GM18499 (cell line): ENCODE data around the gene GDPD5.

Experiments used
- ATAC-seq: cut with Tn5 transposase; IDR thresholded peaks from one replicate; pipeline ENCODE4 v1.9.1; 2021; ENCODE audit warnings: moderate number of reproducible peaks; ENCODE audit not compliant: insufficient read depth, unreplicated experiment

The GDPD5 gene

DNA sequence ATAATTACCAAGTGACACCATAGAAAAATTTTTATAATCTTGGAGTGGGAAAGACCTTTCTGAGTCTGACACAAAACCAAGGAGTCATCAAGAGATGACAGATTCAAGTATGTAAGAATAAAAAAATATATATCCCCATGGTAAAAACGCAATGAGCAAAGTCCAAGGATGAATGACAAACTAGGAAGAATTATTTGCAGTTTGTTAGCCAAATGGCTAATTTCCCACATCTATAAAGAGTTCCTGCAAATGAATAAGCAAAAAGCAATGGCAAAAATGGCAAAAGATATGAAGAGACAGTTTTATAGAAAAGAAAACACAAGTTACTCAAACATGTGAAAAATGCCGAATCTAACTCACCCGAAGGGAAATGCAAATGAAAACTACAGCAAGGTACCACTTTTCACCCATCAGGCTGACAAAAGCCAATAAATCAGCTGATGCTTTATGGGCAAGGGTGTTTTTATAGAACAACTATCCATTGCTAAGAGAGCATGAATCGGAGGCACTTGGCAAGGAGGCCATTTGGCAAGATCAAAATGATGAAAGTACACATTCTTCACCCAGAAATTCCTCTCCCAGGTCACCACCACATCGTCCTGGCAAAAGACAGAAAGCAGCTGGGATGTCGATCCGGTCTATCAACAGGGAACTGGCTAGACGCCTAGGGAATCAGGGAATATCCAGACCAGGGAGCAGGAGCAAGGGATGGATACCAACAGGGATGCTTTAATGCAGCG is 71.7 kb downstream of the GDPD5 start:
- ATAC-seq: no peak

DNA sequence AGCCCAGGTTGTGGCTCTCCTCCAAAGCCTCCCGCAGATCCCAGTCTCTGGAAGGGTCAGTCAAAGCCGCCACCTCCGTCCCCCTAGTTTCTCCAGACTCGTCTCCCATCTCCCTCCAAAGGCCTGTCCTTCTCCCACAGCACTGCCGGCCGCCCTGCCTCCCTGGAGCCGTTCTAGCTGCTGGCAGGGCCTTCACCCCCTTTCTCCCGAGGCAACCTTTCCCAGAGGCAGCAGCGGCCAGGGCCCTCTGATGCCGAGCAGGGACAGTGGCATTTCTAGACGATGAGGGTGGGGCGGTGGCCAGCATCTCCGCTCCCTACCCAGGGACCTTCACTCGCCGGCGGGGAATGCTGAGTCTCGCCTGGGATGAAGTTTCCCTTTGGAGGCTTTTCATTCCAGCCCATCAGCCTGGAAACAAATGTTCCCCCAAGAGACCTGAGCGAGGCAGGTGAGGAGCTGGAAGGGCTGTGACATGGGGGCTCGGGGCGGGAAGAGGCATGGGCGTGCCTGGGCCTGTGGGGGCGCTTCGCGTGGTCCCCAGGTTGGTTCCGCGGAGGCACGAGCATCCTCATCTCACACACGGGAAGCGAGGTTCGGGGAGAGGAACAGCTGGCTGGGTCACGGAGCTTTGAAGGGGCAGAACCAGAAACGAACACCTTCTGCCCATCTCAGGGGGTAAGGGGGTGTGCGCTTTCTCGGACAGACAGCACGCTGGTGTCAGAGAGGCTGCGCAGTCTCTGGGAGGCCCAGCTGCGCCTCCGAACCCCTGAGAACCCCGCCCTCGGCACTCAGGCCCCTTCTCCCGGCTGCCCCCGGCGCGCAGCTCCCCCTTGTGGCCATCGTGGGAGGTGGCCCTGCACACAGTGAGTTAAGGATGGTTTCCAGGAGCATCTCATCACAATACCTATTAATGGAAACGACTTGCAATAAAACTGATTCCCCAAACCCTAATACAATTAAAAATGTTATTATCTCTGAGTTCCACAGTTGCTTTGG is 74.6 kb downstream of the GDPD5 start:
- ATAC-seq: no peak

DNA sequence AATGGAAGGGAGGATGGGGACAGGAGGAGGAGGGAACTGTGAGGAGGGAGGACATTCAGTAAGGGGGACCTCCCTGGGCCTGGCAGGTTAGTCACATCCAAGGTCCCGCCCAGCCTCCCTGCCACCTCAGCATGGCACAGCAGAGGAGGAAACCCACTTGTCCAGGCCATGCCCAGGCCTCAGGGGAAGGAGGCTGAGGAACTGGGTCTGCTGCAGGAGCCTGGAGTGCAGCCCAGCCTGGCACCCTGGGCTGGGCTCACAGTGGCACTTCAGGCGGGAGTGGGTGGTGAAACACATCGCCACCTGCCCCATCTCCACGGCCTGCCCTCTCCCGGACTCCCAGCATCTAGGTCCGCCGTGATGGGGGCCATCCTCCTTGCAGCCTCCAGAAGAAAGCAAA is 75.5 kb downstream of the GDPD5 start:
- no peak for ATAC-seq

DNA sequence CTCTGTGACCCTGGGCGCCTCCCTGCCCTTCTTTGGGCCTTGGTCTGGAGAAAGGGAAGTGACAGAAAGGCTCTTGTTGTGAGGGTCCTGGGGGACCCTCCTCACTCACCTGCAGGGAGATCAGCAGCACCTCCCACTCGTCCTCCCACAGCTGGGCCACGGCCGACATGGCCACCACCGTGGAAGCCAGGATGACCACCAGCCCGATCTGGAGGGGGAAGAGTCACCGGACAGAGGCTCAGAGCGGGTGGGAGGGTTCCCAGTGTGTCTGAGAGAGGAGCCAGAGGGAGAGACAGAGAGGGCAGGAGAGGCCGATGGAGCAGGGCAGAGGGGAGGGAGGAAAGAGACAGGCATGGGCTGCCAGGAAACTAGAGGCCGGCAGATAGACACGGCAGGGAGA is 76.0 kb downstream of the GDPD5 start:
- no peak for ATAC-seq

DNA sequence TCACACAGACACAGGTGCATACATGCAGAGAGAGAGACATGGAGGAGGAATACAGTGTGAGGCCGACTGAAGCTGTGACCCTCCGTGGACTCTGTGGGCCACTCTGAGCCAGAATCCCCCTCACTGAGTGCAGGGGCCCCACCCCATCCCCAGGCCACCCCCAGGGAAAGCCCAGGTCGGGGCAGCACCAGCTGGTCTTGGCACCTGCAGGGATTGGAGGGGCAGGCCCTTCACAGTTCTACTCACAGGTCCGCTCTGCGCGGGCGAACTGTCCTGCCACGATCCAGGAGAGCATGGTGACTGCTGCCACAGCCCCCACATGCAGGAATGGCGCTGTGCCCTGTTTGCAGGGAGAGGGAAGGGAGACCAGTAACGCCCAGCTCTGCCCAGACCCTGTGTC is 76.5 kb downstream of the GDPD5 start:
- ATAC-seq: no peak

DNA sequence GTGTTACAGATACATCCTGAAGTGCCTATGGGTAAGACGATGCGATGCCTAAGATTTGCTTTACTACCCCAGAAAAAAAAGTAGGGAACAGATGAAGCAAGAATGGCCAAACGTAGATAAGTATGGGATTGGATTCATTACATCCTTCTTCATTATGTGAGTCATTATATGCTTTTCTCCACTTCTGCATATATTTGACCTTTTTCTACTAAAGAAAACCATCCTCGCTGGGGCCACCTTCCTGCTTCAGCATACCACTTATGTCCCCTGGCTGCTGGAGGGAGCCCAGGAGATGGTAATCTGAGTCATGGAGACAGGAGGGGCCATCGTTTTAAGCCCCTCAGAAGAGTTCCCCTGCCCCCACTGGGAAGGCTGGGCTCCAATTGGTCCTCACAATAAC is 78.3 kb downstream of the GDPD5 start:
- ATAC-seq: no peak

DNA sequence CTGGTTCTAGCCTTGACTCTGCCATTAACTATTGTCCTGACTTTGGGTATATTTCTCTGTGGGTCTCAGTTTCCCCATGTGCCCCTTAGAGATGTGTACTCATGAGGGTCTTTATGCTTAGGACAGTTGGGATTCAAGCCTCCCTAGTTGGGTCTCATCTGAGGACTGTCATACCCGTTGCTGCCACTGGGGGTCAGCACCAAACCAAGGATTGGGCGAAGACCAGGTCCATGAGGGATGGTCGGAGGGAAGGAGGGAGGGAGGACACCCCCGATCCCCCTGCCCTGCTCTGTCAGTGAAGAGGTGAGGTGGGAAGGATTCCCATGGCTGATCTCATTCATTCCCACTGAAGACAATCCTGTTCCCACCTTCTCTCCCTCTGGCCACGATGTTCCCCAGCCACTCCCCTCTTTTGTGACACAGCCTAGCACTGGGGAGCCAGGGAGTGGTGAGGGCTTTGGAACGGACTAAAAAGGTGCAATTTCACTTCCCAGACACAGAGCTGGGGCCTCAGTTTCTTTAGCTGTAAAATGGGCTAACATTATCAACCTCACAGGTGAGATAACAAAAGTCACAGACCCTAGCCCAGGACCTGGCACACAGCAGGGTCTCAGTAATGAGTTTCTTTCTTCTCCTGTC is 80.3 kb downstream of the GDPD5 start:
- ATAC-seq: no peak

DNA sequence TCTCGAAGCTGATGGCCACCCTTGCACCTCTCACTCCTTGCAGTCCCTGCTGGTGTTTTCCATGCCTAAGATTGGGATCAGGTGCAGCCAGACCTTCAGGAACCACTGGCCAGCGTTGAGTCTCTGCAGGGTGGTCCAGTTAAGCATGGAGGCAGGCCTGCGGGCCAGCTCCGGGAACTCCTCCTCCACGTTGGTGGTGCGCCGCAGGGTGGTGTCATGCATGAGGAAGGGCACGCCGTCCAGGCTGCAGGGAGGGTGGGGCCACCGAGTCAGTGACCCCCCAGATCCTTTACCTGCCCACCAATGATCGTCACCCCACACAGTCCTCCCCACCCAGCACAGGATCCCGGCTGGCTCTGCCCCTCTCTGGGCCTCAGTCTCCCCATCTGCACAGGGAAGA is 82.7 kb downstream of the GDPD5 start:
- no peak for ATAC-seq

DNA sequence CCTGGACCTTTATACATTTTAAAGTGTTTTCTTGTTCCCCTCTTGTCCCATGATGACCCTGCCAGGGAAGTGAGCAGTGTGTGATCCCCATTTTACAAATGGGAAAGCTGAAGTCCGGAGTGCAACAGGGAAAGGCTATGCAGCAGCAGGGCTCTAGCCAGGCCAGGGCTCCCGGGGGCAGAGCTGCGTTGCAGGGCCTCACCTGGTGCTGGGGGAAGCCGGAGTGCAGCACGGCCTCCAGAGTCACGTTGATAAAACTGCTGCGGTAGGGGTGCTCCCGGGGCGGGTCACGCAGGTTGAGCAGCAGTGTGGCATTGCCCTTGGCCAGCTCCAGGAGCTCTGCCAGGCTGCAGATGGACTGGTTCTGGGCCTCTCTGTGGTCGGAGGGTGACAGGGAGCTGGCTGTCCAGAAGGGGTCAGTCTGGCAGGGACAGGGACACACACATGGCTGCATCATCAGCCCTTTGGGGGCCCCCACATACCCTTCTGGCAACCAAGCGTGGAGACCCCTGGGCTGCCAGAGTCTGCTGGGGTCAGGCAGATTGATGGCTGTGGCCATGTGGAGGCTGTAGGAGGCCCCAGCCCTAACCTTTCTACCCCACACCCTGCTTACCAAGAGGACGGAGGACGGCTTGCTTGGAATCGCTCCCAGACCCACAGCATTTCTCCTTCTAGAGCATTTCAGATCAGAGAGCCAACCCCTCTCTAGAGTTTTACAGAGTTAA is 83.4 kb downstream of the GDPD5 start:
- no peak for ATAC-seq

DNA sequence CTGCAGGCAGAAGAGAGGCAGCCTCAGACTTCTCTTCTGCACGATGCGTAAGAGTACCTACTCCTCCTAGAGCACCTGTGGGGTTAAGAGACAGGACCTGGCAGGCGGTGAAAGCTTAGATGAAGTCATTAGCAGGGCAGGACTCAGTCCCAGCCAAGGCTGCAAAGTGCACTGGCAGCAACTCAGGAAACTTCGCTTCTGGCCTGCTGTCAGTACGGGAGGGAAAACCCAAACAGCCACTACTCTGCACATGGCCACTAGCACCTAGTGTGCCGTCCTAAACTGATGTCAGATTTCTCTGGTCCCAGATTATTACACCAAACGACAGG is 84.0 kb downstream of the GDPD5 start:
- no peak for ATAC-seq

DNA sequence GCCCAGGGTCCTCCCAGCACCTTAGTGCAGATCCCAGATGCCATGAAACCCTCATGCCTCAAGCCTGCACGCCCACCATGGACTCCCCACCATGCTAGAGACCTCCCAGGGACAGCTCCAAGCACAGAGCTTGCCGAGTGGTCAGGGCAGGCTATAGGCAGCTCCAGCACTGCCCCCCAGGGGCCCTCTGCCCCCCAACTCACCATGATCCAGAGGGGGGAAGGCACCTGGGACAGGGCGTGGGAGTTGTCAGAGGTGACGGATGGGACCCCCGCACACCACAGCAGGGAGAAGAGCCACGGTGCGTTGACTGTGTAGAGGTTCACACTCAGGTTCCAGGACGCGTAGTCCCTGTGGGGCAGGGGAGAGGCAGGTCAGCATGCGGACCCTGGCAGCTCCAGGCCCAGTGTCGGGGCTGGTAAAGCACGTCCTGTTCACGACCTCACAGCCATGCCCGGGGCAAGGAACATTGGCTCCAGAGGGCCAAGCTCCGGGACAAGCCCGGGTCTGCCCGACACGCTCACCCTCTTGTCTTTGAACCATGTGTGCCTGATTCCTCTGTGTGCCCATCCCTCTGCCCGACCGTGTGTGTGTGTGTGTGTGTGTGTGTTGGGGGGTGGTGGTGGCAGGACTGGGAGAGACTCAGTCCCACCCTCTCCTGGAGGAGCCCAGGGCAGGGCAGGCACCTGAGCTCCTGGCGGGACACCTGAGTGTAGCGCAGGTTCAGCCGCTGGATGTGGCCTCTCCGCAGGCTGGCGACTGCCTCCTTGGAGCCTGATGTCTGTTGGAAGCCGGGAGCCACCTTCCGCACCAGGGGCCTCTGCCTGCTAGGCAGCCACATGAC is 84.6 kb downstream of the GDPD5 start:
- no peak for ATAC-seq

DNA sequence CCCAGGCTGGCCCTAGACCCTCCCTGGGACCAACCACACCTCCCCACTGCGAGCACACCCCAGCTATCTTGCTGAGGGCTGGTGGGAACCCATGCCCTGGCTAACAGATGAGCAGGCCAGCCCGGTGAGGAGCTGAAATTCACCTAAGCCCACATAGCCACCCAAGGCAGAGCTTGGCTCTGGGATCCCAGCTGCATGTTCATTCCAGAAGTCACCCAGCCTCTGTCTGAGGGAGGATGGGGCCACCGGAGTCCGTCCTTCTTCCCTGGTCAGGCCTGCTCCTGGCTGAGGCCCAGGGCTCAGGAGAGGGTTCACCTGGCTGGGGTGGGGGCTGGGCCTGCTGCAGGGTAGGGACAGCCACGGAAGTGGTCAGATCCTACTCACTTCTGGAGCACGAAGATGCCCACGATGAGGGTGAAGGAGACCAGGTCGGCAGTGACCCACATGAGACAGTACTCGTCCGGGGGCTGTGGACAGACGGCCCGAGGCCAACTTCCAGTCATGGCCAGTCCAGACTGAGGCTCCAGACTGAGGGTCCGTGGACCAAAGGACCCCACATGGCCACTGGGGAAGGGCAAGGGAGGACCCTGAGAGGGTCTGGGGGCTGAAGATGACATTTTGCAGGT is 86.1 kb downstream of the GDPD5 start:
- no peak for ATAC-seq

DNA sequence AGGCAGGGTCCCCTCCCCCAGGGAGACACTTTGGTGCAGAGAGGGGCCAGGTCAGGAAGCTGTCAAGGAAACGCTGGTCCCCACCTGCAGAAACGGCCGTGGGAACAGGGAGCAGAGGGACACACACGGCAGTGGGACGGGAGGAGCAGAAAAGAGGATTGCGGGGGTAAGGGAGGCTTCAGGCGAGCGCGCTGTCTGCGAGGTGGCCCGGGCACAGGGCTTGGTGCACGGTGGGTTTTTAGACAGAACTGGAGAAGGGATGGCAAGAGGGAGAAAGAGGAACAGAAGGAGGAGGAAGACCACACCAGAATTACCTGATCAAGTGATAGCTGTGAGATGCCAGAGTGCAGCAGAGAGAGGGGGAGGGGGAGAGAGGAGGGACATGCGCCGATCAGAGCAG is 86.7 kb downstream of the GDPD5 start:
- no peak for ATAC-seq

DNA sequence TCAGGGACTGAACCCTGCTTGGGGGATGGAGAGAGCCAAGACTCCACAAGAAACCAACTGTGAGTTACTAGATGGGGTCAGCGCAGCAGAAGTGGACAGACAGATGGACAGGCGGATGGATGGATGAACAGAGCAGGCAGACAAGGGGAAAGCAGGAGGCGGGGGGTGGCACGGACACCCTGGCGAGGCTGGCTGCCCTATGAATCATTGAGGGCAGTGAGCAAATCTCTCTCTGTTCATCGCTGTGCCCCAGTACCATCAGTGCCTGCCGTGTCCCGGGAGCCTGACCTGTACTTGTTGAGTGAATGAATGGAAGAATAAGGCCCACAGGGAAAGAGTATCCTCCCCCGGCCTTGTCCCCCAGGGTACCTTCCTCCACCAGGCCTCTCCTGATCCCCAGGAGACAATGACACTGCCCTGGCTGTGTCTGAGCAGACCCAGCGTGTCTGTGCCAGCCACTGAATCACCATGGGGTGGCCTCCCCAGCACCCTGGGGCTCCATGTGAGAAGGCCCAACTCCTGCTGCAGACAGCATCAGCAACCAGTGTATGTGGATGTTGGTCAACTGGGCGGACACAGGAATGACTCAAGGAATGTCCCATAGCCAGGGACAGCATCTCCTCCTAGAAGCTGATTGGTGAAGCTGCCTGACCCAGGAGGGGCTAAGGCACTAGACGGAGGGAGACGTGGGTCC is 87.6 kb downstream of the GDPD5 start:
- no peak for ATAC-seq

DNA sequence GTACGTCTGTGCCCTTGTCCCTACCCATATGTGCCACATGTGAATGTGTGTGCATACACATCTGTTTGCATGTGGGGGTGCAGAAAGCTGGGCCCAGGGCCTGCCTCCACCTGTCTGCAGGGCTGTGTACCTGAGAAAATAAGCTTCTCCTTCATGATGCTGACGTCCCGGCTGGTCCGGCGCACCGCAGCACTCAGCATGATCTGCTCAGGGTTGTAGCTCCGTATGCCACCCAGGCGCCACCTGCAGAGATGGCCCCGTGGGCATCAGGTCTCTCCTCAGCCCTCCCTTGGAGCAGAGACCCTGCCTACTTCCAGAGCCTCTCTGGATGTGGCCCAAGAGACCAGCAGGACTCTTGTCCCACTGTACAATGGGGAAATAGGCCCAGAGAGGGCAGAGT is 88.9 kb downstream of the GDPD5 start:
- ATAC-seq: no peak

DNA sequence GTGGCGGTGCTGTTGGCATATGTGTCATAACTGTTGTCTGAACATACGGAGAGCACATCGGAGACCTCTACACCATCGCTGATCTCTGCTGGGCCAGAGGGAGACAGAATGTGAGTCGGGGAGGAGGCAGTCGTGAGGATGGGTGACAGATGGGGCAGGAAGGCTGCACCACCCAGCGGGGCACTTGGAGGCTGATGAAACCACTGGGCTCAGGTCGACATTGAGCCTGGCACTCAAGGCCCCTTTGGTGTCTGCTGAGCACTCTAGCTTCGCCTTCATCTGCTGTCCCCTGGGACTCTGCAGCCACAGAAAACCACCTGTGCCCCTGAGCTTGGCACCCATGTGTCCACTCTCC is 90.2 kb downstream of the GDPD5 start:
- ATAC-seq: no peak

DNA sequence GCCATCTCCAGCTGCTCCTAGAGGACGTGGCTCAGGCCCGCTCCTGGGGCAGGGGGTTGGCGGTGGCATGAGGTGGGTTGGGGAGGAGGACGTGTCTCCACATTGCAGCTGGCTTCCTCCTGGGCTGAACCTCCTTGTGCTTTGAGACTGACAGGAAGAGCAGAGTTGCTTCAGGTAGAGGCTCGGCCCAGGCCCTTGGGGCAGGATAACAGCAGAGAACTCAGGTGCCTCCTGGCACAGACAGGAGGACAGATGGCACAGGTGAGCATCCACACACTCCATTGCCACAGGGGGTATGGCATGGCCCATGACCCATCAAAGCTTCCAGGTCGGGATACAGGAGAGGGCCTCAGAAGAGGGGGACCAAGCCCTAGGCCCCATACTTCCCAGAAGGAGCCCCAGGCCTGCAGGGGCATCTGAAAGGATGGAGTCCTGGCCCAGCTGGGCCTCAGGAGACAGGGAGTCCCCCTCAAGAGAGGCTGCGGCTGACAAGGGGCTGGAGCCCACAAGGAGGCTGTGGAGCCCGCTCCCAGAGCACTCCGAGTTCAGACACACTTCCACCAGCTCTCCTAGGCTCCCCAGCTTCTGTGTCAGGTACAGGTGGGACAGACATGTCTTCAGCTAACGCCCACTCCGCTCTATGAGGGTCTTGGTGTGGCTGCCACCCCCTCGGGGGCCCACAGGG is 90.7 kb downstream of the GDPD5 start:
- no peak for ATAC-seq

DNA sequence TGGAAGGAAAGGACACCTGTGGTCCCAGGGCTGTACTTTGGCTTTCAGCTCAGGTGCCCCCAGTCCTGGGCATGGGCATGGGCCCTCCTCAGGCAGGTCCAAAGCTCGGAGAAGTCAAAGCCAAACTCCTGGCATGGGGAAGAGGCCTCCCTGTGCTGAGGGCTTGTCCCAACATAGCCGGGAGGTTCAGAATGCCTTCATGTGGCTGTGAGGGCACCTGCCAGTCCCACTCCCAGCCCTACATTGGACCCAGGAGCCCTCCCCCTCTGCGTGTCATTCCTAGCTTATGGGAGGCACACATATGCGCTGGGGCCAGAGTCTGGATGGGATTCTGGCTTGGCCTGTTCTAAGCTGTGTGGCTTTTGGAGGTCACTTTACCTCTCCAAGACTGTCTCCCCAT is 91.7 kb downstream of the GDPD5 start:
- ATAC-seq: no peak
